Upper lobe of left lung (tissue), 4 donors: Measurements from ENCODE around the gene LRRC8D.

Experiments
- POLR2A ChIP-seq, 4 donors: fragments of 450-650 bp; IDR thresholded peaks; one replicate each; pipeline ENCODE4 v1.5.1; 2016 to 2017; ENCODE audit warnings: antibody characterized with exemption in 4 of 4, mild to moderate bottlenecking in 2 of 4
- POLR2AphosphoS5 ChIP-seq, 2 donors: sonication (generic); formaldehyde crosslinking; IDR thresholded peaks; one replicate each; pipeline ENCODE4 v1.5.1; 2017; ENCODE audit warnings: antibody characterized with exemption in 2 of 2

DNA sequence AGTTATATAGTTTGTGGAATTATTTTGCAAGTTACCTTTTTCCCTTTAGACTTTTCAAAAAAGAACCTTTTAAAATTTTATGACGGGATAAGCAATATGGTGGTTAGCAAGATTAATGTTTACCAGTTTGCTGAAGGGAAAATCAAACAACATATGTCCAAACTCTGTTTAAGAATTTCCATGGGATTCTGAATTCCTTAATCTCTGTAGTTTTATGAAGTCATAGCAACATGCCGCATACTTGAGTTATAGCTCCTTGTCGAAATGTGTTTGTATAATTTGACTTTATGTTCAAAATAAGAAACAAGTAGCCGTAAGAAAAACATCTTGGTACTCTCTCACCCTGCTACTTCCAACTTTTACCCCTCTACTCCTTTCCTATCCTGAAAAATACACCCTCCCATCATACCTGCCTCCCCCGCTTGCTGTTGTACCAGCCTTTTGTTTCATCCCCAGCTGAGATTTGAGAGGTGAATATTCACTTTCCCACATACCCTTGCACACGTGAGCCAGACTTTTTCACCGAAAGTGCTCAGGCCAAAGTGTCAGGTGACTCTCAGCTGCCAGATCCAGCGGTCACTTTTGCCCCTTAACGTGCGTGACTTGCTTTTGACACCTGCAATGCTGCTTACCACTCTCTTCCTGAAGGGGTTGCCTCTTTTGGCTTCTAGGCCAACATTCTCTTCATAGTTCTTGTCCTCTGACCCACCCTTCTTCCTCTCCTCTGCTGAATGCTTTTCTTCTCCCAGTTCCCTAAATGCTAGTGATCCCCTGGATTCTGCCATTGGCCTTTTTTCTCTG is 90.6 kb downstream of the LRRC8D start:
- TF ChIP-seq POLR2A (IDR thresholded peaks at IDR 0.05), result no peak
- TF ChIP-seq POLR2AphosphoS5 (IDR thresholded peaks at IDR 0.05), result no peak
